HG03565 (cell line): ENCODE measurements around the gene PLEKHD1.

Experiments
- ATAC-seq: cut with Tn5 transposase; IDR thresholded peaks from one replicate; pipeline ENCODE4 v1.9.1; 2021; ENCODE audit warnings: mild to moderate bottlenecking, moderate library complexity; ENCODE audit not compliant: unreplicated experiment

The PLEKHD1 gene

DNA sequence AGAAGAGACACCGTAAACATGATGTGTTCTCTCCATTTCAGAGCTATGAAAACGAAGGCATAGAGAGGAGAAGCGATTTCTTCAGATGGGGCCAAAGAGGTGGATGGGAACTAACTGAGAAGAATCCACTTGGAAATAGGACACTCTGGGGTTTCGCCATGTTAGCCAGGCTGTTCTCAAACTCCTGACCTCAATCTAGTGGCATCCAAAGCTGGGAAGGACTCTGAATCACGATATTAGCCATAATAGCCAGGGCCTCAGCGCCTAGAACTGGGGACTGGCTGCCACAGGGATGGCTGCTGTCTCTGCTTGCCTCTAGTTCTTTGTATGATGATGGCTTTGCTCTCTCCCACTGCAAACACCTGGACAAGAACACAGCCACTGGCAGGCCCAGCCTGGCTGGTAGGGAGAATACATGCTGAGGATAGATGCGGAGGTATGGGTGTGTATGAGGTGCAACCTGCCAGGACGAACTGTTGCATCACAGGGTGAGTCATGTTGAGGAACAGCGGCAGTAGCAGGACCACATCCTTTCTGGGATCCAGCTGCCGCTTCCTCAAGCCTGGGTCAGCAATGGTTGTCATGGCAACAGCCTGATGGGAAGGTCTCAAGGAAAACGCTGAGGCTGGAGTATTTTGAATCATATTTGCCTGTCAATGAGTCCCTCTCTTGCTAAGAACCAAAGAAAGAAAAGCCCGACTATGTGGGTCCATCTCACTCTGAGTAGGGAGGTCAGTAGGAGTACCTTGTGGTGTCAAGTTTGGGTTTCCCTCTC lies 59.0 kb downstream of the PLEKHD1 start:
- ATAC-seq: no peak

DNA sequence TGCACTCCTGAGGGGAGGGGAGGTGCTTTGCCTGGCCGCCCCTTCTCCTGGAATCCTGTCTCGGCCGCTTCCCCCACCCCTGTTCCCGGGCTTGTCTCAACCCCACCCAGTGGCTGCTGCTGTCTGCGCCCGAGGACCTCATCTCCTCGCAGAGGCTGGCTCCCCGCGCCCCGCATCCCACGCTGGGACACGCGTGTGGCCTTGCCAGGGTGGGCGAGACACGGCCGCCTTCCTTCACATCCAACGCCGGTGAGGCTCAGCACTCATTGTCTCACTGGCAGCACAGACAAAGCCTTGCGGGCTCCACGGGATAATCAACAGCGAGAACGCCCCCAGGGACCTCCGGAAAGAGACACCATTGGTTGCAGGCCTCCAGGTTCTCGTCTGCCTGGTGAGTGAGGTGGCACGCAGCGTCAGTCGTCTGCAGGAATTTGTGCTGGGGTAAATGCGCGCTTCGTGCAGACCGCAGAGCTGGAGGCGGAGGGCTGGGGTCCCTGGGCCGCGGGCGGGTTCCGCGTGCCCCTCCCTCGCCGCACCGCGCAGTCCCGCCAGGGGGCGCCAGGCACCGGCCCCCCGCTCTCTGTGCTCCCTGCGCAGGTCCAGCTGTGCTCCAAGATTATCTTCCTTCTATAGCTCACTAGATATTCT lies 63.3 kb downstream of the PLEKHD1 start:
- no peak for ATAC-seq

DNA sequence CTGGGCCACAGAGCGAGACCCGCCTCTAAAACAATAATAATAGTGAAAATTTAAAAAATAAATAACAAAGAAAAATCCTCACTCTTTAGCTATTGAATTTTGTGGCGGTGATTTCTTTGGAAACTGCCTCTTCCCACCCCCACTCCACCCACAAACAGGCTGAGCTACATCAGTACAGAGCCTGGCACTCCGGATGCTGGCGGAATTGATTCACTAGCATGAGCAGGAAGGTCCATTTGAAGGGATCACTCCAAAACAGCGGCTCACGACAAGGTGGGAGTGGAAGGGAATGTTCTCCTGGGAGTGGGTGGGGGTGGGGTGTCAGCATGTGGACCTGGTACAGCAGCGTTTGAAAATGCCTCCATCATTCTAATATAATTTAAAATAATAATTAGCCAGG lies 64.0 kb downstream of the PLEKHD1 start:
- ATAC-seq: no peak

- ATAC-seq: no peak
Observed at GRCh38 chr14:69551511-69551910, 67.0 kb downstream of the PLEKHD1 start.

- no peak for ATAC-seq
Observed at GRCh38 chr14:69553252-69553651, 68.7 kb downstream of the PLEKHD1 start.

- ATAC-seq: no peak
Observed at GRCh38 chr14:69554500-69554899, 70.0 kb downstream of the PLEKHD1 start.

GRCh38 chr14:69558774-69559173 lies 74.2 kb downstream of the PLEKHD1 start:
- ATAC-seq: no peak

DNA sequence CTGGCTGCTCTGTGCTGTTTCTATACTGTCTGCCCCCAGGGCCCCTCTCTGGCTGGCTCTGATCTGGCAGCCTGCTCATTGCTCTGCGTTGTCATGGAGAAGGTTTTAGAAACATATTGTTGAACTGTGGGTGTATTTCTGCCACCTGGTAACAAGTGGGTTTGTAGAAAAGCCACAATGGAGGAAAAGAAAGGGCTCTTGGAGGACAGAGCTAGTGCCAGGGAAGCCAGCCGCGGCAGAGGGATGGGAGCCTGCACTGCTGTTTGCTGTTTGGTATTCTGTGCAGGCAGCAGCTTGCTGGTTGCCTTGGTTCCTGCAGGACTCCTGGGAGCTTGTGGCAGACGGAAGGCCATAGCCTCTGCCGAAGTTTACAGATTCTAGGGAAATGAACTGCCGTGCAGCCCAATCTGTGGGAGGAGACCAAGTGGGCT lies 75.1 kb downstream of the PLEKHD1 start:
- no peak for ATAC-seq

DNA sequence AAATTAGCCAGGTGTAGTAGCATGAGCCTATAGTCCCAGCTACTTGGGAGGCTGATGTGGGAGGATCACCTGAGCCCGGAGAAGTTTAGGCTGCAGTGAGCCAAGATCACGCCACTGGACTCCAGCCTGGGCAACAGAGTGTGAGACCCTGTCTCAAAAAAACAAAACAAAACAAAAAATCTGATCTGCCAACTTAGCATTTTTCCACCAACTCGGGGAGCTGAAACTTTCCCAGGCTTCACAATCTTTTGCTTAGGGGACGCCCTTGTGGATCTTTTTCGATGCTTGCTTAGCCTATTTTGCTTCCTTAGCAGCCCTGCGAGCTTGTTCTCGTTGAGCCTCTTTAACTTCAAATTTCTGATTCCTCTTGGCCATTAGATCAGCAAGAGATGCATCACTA lies 76.3 kb downstream of the PLEKHD1 start:
- no peak for ATAC-seq

- ATAC-seq: no peak
Observed at GRCh38 chr14:69561893-69562292, 77.4 kb downstream of the PLEKHD1 start.

DNA sequence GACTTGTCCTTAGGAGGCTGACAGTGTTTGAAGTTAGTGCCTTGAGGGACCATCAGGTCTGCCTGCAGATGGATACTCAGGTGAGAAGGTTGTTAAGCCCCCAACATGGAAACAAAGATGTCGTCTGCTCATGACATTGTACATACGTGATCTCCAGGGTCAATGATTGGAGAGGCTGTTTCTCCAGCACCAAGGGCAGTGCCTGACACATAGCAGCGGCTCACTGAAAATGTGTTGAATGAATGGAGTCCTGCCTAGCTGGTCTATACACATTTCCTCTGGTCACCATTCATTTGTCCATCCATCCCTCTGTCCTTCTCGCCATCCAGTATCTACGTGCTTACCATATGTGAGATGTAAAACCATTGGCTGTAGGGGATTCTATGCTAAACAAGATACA lies 83.0 kb downstream of the PLEKHD1 start:
- no peak for ATAC-seq

GRCh38 chr14:69569859-69570258 lies 85.3 kb downstream of the PLEKHD1 start:
- ATAC-seq: no peak

GRCh38 chr14:69570836-69571330 lies 86.4 kb downstream of the PLEKHD1 start:
- no peak for ATAC-seq

GRCh38 chr14:69571449-69572029 lies 87.0 kb downstream of the PLEKHD1 start:
- no peak for ATAC-seq

- ATAC-seq: no peak
Observed at GRCh38 chr14:69572030-69572840, 87.7 kb downstream of the PLEKHD1 start.

DNA sequence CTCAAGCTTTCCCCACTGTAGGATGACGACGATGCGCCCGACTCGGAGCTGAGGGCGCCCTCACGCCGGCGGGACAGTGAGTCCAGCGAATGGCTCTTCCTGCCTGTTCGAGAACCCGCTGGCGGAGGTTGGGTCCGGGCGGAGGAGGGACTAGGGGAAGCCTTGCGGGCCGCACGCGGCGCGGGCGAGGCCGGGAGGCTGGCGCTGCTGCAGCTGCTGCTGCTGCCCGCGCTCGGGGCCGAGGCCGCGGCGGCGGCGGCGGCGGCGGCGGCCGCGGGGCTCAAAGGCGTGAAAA lies 88.3 kb downstream of the PLEKHD1 start:
- no peak for ATAC-seq

GRCh38 chr14:69573205-69573830 lies 88.8 kb downstream of the PLEKHD1 start:
- no peak for ATAC-seq

- ATAC-seq: no peak
Observed at GRCh38 chr14:69573831-69574262, 89.3 kb downstream of the PLEKHD1 start.

- no peak for ATAC-seq
Observed at GRCh38 chr14:69574263-69574953, 89.9 kb downstream of the PLEKHD1 start, which contains the start of gene CCDC177. Gene CCDC177, minus strand, starts transcription at chr14:69574871. Its CDS starts 1,249 bp downstream, at chr14:69573622.

DNA sequence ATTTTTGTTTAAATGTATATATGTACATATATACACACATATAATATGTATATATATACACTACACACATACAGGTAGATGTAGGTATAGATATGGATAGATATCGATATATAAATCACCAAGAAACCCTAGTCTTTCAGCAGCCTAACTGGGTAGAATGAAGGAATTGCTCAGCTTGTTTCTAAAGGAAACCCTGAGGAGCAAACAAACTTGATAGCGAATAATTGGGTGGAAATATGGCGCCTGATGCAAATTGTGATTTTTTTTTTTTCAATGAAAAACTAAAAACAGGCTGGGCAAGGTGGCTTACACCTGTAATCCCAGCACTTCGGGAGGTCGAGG lies 90.4 kb downstream of the PLEKHD1 start:
- no peak for ATAC-seq
